Parathyroid adenoma (tissue), 2 donors: ENCODE measurements around the gene CLPX.

Source experiments
- H2AFZ ChIP-seq: fragments of 300-600 bp; sonication (generic); one replicate; pipeline ENCODE4 v1.7.0; 2017; ENCODE audit warnings: antibody characterized with exemption, mild to moderate bottlenecking
- H3K27ac ChIP-seq: fragments of 300-600 bp; sonication (generic); one replicate; pipeline ENCODE4 v1.7.0; 2017
- H3K27me3 ChIP-seq: fragments of 300-600 bp; sonication (generic); one replicate; pipeline ENCODE4 v1.7.0; 2017; ENCODE audit warnings: low read length; ENCODE audit not compliant: control insufficient read depth, insufficient read depth
- H3K36me3 ChIP-seq: fragments of 300-600 bp; sonication (generic); one replicate; pipeline ENCODE4 v1.7.0; 2017; ENCODE audit warnings: low read length; ENCODE audit not compliant: control insufficient read depth, insufficient read depth
- H3K4me1 ChIP-seq: fragments of 300-600 bp; sonication (generic); one replicate; pipeline ENCODE4 v1.7.0; 2017; ENCODE audit warnings: control low read depth
- H3K4me2 ChIP-seq: fragments of 300-600 bp; sonication (generic); one replicate; pipeline ENCODE4 v1.7.0; 2017; ENCODE audit warnings: low read length
- H3K4me3 ChIP-seq: fragments of 300-600 bp; sonication (generic); one replicate; pipeline ENCODE4 v1.7.0; 2017; ENCODE audit warnings: low read depth, low read length
- H3K79me2 ChIP-seq: fragments of 300-600 bp; sonication (generic); one replicate; pipeline ENCODE4 v1.7.0; 2017; ENCODE audit warnings: control low read depth
- H3K9ac ChIP-seq: fragments of 300-600 bp; sonication (generic); one replicate; pipeline ENCODE4 v1.7.0; 2017; ENCODE audit warnings: mild to moderate bottlenecking
- H3K9me3 ChIP-seq: fragments of 300-600 bp; sonication (generic); one replicate; pipeline ENCODE4 v1.7.0; 2017; ENCODE audit warnings: low read length; ENCODE audit not compliant: control insufficient read depth
- TF ChIP-seq, protein P1 (sequence below): fragments of 300-600 bp; sonication (generic); IDR thresholded peaks from one replicate; pipeline ENCODE4 v1.7.0; 2017; ENCODE audit warnings: antibody characterized with exemption, mild to moderate bottlenecking
- donor health status: primary hyperparathyroidism.

CLPX gene

GRCh38 chr15:65212097-65212496 lies 27.0 kb upstream of the CLPX start:
- H3K27ac ChIP-seq: no peak overlapping the region
- TF ChIP-seq, protein P1, sequence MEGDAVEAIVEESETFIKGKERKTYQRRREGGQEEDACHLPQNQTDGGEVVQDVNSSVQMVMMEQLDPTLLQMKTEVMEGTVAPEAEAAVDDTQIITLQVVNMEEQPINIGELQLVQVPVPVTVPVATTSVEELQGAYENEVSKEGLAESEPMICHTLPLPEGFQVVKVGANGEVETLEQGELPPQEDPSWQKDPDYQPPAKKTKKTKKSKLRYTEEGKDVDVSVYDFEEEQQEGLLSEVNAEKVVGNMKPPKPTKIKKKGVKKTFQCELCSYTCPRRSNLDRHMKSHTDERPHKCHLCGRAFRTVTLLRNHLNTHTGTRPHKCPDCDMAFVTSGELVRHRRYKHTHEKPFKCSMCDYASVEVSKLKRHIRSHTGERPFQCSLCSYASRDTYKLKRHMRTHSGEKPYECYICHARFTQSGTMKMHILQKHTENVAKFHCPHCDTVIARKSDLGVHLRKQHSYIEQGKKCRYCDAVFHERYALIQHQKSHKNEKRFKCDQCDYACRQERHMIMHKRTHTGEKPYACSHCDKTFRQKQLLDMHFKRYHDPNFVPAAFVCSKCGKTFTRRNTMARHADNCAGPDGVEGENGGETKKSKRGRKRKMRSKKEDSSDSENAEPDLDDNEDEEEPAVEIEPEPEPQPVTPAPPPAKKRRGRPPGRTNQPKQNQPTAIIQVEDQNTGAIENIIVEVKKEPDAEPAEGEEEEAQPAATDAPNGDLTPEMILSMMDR: no peak

DNA sequence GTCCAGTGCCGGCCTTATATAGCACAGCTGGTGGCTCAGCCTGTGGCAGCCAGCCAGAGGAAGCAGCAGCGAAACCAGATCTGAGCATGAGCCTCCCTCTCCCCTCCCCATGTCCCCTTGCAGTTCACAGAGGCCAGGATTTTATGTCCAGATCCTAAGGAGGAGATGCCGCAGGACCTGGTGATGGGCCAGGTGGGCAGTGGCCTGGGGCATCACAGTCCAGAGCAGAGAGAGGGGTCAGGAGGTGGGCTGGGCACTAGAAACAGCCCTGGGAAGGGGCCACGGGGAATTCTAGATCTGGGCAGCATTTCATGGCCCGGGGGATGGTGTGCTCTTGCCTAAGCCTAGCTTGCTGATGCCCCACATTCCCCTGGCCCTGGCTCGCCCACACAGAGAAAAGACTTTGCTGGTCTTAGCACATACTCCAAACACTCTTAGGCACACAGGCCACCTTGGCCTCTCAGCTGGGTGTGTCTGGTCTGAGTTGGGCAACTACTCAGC lies 26.4 kb upstream of the CLPX start:
- peak overlapping the region; percentile 42 for H2AFZ ChIP-seq
- peaks cover 24% of the 10 kb centered on the region for H3K4me1 ChIP-seq
- no peaks in the 10 kb centered on the region for H3K79me2 ChIP-seq
- H3K36me3 ChIP-seq: no peaks in the 10 kb centered on the region
- no peaks in the 10 kb centered on the region for H3K27me3 ChIP-seq
- H3K4me2 ChIP-seq: no peak overlapping the region
- no peak overlapping the region for H3K4me3 ChIP-seq
- no peaks in the 10 kb centered on the region for H3K9me3 ChIP-seq
- H3K9ac ChIP-seq: no peak overlapping the region
- peak overlapping the region; percentile 19 for H3K27ac ChIP-seq
- TF ChIP-seq, protein P1: no peak

More at GRCh38 chr15:65212097-65212496, 27.0 kb upstream of the CLPX start:
- peaks cover 24% of the 10 kb centered on the region for H3K4me1 ChIP-seq
- H3K9ac ChIP-seq: no peak overlapping the region
- H3K4me2 ChIP-seq: no peak overlapping the region
- H2AFZ ChIP-seq: no peak overlapping the region
- H3K27me3 ChIP-seq: no peaks in the 10 kb centered on the region
- no peaks in the 10 kb centered on the region for H3K9me3 ChIP-seq
- no peaks in the 10 kb centered on the region for H3K36me3 ChIP-seq
- H3K79me2 ChIP-seq: no peaks in the 10 kb centered on the region
- H3K4me3 ChIP-seq: no peak overlapping the region

GRCh38 chr15:65210770-65211481 lies 25.8 kb upstream of the CLPX start, which contains the start of gene CILP:
TSS of gene CILP (minus strand) at chr15:65211473. CDS start at chr15:65209755, 1,718 bp downstream.
- H3K4me1 ChIP-seq: peaks cover 25% of the 10 kb centered on the region
- no peaks in the 10 kb centered on the region for H3K9me3 ChIP-seq
- no peaks in the 10 kb centered on the region for H3K36me3 ChIP-seq
- no peak within 1 kb of the TSS for H3K9ac ChIP-seq
- no peaks in the 10 kb centered on the region for H3K79me2 ChIP-seq
- no peaks in the 10 kb centered on the region for H3K27me3 ChIP-seq
- peak within 1 kb of the TSS; percentile 42 for H2AFZ ChIP-seq
- TF ChIP-seq, protein P1: no peak
- H3K4me3 ChIP-seq: no peak within 1 kb of the TSS
- H3K27ac ChIP-seq: peak within 1 kb of the TSS; percentile 62
- H3K4me2 ChIP-seq: no peak within 1 kb of the TSS

GRCh38 chr15:65209701-65210643 lies 24.8 kb upstream of the CLPX start:
- TF ChIP-seq, protein P1: no peak
- no peaks in the 10 kb centered on the region for H3K36me3 ChIP-seq
- H3K27me3 ChIP-seq: no peaks in the 10 kb centered on the region
- no peak overlapping the region for H3K9ac ChIP-seq
- H3K9me3 ChIP-seq: no peaks in the 10 kb centered on the region
- peak overlapping the region; percentile 33 for H2AFZ ChIP-seq
- peaks cover 26% of the 10 kb centered on the region for H3K4me1 ChIP-seq
- H3K79me2 ChIP-seq: no peaks in the 10 kb centered on the region
- H3K4me3 ChIP-seq: no peak overlapping the region
- no peak overlapping the region for H3K4me2 ChIP-seq
- peak overlapping the region; percentile 62 for H3K27ac ChIP-seq
